ENCODE results near the gene CCDC194.

Gene CCDC194

DNA sequence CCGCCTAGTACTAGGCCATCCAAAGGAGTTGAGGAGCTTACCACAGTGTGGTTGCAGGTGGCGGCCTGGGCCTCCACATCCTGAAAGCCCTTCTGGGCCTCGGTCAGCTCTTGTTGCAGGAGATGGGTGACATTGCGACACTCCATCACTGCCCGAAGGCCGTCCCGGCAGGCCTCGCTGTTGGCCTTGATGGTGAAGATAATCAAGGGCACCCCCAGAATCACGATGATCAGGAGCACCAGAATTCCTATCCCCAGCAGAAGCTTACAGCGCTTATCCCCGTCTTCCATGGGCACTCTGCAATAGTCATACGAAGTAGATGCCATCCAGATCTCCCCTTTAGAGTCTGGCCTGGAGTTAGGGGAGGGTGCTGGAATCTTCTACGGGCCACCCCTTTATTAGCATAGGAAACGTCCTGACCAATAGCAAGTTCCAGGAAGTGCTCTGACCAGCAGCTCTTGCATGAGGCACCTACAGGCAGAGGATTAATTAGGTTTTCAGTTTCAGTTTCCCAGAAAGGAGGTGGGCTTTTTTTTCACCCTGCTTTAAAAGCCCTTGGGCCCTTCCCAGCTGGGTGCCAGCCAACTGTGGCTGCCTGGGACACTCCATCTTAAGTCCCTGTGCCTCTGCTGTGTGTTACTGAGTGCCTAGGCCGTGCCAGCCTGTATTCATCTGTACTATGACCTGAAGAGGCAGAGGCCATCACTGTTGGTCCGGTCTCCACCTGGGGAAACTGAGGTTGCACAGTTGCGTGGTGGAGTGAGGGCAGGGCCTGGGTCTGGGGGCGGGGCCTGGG lies 11.5 kb upstream of the CCDC194 start, which contains the start of gene BST2:
Gene BST2 (minus strand): TSS at position 381 of the 796 bp plus-strand sequence. CDS start 55 bp downstream, at position 326.
- peak; percentile 12 to 19 for DNase-seq

DNA sequence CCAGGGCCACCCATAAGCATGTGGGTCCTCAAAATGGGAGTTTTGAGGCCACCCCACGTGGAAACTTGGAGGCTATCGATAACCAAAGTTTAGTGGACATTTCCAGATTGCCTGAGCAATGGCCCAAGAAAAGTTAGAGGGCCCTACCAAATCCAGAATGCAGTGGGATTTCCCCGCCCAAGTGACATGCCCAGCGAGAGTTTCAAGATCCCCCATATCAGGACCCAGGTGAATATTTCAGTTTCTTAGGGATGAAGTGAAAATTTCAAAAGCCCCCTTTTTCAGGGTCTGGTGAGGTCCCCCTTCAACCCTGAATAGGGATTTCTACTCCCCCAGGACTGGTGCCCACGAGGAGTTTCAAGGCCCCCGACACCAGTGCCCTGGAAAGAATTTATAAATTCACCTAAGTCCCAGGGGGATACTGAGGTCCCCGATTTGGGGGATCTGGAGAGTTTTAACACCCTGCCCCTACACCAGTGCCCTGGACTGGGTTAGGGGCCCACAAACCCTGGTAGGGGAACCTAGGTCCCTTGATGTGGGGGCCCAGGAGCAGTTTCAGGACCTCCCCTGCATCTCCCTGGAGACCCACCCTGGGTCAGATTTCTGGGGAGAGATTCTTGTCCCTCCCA lies 10.7 kb upstream of the CCDC194 start:
- DNase-seq, result no peak

DNA sequence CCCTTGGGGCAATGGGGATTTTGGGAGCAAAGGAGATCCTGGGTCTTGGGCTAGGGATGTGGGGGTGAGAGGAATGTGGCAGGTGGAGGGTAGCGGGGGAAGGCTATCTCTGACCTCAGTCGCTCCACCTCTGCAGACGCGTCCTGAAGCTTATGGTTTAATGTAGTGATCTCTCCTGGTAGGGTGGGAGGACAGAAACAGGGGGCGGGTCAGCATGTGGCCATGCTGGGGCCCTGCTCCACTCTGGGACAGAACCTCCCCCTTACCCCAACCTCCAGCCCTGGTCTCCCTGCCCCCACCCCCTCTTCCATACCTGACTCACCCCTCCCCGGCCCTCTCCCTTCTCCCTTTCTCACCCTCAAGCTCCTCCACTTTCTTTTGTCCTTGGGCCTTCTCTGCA lies 10.0 kb upstream of the CCDC194 start:
- no peak for DNase-seq

DNA sequence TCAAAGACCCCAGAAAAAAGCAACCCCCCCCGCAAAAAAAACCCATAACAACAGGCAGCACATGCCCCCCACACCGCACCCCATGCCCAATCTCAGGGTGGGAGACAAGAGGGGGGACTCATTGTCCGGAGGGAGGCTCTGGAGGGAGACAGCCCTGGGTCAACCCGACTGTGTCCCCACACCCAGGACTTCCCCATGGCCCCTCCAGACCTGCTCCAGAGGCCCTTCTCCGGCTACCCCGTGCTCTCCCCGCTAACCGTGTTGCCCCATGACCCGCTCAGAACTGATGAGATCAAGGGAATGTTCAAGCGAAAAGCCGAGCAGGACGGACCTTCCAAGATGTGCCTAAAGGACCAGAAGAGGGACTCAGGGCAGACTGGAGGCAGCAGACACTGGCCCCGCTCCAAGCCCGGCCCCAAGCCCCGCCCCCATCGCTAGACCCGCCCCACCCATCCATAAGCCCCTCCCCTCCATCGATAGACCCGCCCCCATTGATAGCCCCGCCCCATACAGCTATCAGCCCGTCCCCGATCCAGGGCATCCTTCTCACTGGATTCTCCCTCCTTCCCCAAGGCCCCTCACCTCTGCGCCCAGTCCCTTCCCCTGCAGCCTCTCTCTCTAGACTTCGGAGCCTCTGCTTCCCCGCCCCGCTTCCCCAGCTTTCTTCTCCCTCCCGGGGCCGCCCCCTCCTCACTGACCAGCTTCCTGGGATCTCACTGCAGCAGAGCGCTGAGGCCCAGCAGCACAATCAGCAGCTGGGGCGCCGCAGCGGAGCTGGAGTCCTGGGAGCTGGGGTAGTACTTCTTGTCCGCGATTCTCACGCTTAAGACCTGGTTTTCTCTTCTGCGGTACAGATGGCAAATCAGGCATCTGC lies 9.2 kb upstream of the CCDC194 start:
- no peak for DNase-seq

DNA sequence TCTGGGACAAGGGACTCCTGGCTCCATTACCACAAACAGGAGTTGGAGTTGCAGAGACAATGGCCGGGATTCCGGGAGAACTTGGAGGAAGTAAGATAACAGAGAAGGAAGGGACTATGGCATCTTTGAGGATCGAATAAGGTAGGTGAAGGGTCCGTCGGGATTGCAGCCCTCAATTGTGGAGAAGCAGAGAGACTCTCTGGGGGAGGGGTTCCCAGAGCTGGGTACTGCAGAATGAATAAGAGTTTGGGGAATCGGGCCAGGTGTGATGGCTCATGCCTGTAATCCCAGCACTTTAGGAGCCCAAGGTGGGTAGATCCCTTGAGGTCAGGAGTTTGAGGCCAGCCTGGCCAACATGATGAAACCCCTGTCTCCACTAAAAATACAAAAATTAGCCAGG lies 7.6 kb upstream of the CCDC194 start:
- no peak for DNase-seq

DNA sequence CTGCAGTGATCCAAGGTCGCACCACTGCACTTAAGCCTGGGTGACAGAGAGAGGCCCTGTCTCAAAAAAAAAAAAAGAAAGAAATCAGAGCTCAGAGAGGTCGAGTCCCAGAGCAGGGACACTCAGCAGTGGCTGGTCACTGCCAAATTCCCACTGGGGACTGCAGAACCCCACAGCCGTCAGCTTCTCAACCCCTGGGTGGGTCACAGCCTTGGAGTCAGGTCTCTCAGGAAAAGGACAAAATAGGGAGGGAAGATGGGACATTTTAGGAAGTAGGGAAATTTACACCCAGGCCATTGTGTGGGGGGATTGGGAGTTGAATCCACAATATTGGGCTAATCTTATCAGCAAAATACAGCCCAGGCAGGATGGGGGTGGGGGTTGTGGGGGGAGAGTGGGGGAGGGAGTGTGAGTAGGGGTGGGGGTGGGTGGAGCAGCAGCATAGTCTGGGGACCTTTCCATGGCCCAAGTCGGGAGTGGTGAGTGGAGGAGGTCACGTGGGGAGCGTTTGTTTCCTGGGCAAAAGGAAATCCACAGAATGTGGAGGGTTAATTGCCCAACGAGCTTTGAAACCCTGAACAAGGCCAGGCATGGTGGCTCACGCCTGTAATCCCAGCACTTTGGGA lies 5.0 kb upstream of the CCDC194 start:
- no peak for DNase-seq

DNA sequence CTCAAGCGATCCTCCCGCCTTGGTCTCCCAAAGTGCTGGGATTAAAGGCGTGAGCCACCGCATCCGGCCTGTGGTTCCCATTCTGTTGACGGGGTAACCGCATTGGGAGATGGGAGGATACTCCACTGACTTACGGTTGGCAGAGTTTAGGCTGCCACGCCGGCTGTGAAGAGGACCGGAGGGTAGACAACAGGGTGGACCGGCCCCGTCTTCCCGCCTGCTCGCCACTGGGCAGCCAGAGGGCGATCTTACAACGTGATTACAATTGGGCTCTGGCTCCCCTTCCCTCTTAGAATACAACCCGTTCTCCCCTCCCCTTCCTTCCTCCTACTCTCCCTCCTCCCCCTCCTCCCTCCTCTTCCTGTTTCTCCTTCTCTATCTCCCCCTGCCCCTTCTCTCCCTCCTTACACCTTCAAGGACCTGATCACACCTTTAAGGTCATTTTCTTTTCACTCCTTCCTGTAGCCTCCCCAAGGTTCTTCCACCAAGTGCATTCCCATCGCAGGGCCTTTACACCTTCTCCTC lies 957 bp upstream of the CCDC194 start:
- no peak for DNase-seq

DNA sequence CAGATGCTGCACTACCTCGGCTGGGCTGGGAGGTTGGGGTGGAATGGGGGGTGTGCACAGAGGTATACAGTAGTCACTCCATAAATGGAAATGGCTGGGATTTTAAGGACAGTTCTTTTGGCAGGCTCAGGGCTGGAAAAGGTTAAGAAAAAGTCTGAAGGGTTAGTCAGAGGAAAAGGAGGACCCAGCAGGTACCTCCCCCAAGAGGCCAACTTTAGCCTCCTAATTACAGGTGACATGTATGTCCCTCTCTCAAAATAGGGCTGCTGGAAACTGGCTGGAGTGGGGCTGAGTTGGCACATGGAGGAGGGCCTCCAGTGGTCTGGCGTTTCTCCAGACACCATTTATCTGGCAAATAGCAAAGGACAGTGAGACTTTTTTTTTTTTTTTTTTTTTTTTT lies 994 bp downstream of the CCDC194 start:
- no peak for DNase-seq

DNA sequence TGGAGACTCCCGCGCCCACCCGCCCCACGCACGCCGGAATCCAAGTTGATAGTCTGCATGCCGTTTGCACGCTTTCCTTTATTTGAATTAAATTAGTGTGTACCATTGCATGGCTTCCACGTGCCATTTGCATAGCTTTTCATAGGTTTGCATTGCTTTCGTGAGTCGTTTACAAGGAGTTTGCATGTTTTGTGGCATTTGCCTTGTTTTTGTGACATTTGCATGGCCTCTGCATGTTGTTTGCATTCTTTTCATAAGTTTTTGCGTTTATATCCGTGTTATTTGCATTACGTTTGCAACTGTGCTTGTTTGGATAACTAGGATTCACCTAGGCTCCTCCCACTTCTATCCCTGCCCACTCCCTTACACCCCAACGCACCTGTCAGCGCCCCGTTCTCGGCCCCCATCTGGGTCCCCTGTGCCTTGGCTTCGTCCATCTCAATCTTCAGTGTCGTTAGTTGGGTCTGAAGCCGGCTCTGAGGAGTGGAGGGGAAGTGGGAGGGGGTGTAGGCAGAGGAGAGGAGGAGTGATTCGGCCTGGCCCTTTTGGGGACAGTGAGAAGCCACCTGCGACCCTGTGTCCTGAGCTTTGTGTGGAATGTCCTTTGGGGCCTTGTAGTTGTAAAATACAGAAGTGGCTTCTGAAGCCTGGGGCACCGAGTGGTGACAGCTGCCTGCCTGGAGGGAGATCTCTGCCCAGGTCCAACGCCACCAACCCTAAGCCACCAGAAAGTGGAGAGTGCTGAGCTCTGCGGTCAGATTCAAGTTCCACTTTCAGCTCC lies 2.4 kb downstream of the CCDC194 start:
- DNase-seq, result no peak

DNA sequence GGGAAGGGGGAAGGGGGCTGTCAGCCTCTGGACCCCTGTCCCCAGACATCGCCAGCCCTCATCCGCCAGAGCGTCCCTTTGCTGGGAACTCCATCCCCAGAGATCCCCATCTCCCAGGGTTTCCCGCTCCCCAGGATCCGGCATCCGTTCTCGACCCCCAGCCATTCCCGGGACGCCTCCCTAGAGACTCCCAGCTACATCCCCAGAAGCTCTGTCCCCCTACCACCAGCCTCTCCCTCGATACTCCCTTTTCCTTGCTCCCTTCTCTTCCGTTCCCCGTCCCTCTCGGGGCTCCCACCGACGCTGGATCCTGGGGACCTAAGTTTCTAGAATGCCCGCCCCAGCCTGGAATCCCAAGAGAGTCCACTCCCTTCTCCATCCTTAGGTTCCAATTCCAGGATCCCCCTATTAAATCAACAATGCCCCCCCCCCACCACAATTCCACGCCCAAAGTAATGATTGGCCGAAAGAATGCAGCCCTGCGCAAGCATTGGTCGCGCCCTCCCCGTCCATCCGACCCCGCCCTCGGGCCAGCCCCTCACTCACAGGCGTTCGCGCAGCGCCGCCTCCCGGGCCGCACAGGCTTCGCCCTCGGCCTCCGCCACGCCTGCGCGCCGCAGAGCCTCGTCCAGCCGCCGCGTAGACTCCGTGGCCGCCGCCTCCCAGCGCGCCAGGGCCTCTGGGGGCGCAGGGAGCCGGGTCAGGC lies 3.2 kb downstream of the CCDC194 start:
- peak; percentile 73 to 79 for DNase-seq

DNA sequence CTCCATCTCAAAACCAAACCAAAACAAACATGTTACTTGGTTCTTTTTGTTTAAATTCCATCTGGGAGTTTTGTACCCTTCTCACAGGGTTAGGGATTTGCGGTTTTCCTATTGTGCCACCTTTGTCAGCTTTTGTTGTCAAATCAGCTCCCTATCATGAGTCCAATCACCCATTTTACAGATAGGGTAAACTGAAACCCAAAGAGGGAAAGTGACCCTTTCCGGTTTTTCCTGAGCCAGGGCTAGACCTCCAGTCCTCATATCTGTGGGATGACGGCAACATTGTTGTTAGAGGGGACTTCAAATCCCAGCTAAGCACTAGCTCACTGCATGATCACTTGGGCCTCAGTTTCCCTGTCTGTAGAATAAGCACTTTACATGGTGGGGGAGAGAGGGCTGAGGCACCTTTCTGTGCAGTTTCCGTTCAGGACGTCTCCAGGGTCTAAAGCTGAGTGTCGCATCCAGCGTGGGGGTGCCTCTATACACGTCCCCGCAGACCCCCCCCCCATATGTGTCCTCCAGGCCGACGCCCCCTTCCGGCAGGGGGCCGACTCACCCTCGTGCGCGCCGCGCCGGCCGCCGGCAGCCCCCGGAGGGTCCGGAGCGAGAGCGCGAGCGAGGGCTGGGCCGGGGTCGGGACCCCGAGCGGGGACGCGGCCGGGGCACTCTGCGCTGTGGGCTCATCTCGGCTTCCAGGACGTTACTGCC lies 3.9 kb downstream of the CCDC194 start:
- no peak for DNase-seq

DNA sequence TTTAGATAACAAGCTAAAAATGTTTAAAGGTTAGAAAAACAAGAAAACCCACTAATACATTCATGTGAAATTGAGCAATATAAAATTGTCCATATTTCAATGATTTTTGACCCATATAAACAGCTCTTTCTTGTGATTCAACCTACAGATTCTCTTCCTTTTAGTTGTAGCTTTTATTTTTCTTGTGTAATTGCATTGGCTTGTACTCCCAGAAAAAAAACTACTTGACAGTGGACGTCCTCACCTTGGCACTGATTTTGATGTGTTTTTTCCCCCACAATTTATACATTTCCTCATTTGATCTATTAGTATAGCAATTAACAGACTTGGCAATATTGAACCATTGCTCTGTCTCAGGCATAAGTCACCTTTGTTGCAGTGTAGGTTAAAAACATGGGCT lies 4.7 kb downstream of the CCDC194 start:
- DNase-seq, result no peak

DNA sequence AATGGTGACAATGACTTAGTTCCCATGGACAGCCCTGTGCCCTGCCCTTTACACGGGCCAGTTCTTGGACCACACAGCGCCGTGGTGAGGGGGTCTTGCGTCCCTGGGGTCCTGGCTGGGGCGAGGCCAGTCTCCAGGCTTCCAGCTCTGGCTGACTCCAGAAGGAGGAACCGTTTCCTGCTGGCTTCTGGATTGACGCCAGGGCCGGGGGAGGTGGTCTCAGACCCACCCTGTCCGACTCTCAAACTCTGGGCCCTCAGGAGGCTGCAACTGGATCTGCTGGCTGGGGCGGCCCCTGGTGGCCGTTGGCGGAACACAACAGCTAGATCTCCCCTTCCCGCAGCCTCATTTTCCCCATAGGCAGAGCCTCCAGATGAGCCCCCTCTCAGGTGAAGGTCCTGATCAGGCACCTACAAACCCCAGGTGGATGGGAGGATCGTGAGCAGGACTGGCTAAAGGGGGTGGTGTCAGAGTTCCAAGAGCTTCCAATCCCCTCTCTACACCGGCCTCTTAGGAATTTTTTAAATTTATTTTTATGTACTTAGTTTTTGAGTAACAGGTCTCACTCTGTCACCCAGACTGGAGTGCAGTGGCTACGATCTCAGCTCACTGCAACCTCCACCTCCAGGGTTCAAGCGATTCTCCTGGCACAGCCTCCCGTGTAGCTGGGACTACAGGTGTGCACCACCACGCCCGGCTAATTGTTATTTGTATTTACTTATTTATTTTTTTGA lies 8.0 kb downstream of the CCDC194 start:
- no peak for DNase-seq

DNA sequence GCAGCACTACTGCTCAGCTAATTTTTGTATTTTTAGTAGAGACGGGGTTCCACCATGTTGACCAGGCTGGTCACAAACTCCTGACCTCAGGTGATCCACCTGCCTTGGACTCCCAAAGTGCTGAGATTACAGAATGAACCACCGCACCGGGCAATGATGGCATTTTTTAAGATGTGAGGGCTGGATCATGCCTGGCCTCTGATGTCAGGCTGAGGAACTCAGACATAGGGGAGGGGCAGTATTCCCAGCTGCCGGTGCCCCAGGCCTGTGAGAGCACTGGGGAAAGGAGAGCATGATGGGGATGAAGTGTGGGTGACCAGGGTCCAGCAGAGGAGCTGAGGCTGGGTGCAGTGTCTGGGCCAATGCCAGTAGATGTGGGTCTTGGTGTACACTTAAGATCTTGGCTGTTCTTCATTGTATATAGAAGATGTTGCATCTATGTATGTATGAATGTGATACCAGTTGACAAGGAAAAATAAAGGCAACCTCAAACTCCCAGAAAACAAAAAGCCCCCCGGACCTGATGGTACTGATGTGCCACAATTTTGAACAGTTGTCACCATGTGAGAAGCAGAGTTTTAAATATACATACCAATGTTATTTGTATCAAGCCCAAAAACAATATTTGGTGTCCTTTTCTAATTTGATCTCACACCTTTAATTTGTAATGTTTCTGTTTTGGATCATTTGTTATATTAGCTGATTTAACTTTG lies 13.4 kb downstream of the CCDC194 start:
- DNase-seq, result no peak

DNA sequence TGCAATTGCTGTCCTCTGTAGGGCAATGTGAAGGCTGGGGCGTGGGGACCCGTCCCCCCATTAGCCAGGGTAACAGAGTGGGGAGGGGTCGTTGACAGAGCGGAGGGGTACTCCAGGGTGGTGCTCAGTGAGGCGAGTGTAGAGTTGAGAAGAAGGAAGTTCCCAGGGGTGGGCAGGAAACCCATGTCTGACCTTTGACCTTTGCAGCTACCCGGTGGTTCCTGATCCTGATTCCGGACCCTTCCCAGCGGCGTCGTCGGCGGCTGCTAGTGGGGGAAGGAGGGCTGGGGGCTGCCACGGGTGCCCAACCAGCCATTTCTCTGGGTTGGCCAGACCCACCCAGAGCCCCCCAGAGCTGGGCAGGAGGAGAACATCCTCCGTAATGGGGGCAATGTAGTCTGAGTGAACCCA lies 14.8 kb downstream of the CCDC194 start:
- DNase-seq, result no peak

DNA sequence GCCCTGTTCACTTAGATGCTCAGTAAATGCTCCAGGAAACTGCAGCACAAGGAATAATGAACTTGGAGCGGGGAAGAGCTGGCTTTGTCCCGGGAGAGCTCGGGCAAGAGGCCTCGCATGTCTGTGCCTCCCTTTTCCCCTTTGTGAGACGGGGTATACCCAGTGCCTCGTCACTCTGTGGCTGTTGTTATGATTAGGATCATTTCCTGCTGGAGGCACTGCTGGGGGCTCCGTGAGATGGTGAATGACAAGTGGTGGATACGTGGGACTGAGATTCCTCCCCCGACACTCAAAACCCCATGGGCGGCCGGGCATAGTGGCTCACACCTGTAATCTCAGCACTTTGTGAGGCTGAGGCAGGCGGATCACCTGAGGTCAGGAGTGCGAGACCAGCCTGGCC lies 15.7 kb downstream of the CCDC194 start:
- DNase-seq, result no peak

DNA sequence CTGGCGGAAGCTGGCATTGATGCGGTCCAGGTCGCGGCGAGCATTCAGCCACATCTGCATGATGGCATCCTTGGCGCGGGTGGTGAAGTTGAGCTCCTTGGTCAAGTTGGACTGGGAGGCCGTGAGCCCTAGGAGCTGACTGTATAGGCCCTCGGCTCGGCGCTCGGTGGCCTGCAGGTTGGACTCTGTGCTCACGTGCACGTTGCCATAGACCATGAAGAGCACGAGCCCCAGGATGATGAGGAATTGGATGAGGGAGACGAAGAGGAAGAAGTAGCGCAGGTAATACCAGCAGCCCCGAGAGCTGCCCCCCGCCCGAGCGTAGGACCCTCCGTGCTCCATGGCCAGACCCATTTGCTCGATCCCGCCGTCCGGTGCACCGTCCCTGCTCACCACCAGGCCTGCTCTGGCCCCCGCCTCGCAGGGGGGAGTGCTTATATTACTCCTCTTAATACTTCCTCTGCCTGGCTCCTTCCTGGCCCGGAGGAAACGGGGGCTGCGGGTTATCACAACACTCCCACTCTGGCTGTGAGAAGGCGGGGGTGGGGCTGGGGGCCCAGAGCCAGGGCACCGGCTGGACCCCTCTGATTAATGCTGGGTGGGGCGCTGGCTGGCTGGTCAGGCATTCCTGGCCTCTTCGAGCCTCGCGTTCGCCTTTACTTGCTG lies 16.9 kb downstream of the CCDC194 start, which contains the start of gene PLVAP:
Gene PLVAP (minus strand): TSS at position 408 of the 666 bp plus-strand sequence. CDS start 54 bp downstream, at position 354.
- no peak for DNase-seq

DNA sequence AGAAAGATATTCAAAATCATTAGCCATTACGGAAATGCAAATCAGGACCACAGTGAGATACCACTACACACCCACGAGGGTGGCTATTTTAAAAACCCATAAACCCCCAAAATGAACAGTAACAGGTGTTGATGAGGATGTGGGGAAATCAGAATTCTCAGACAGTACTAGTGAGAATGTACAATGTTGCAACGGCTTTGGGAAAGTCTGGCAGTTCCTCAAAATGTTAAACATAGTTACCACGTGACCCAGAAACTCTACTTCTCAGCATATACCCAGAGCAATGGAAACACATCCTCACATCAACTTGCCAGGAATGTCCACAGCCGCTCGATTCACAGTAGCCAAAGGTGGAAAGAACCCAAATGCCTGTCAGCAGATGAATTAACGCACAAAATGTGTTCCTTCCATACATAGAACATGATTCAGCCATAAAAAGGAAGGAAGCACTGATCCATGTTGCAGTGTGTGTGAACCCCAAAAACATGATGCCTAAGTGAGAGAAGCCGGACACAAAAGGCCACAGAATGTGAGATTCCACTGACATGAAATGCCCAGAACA lies 23.9 kb downstream of the CCDC194 start:
- DNase-seq, result peak in 1 of 2 donors; percentile 13
